ENCODE measurements around the gene SYNJ1.
"Not testable (repeated sequence)": the region's sequence is repeated elsewhere in the genome, so short reads cannot be mapped to it uniquely, and the experiment has no call there.

Gene SYNJ1

GRCh38 chr21:32612999-32613337 is 114.8 kb downstream of the SYNJ1 start:
- H3K4me3 ChIP-seq (ENCODE audit: low read length): peak overlapping the region; percentile 87
- DNase-seq (ENCODE audit: low read depth): no peak

GRCh38 chr21:32612075-32612998 is 115.5 kb downstream of the SYNJ1 start, which contains the start of gene CFAP298:
Gene CFAP298, minus strand, starts transcription at chr21:32612377. Its CDS starts 134 bp downstream, at chr21:32612243.
- peak within 1 kb of the TSS; percentile 87 for H3K4me3 ChIP-seq (ENCODE audit: low read length)
- no peak for TF ChIP-seq CTCF (IDR thresholded peaks at IDR 0.05; ENCODE audit: insufficient read depth, low read depth, low read length, missing control alignments)
- DNase-seq (ENCODE audit: low read depth): peak; percentile 95

More at GRCh38 chr21:32612999-32613337, 114.8 kb downstream of the SYNJ1 start:
- no peak for TF ChIP-seq CTCF (IDR thresholded peaks at IDR 0.05; ENCODE audit: insufficient read depth, low read depth, low read length, missing control alignments)

GRCh38 chr21:32611471-32611997 is 116.3 kb downstream of the SYNJ1 start:
- peak overlapping the region; percentile 87 for H3K4me3 ChIP-seq (ENCODE audit: low read length)
- TF ChIP-seq CTCF (IDR thresholded peaks at IDR 0.05; ENCODE audit: insufficient read depth, low read depth, low read length, missing control alignments): no peak
- DNase-seq (ENCODE audit: low read depth): peak; percentile 49

GRCh38 chr21:32610940-32611339 is 116.9 kb downstream of the SYNJ1 start:
- H3K4me3 ChIP-seq (ENCODE audit: low read length): peak overlapping the region; percentile 87
- DNase-seq (ENCODE audit: low read depth): not testable (repeated sequence)

- TF ChIP-seq CTCF (IDR thresholded peaks at IDR 0.05; ENCODE audit: insufficient read depth, low read depth, low read length, missing control alignments): no peak
- H3K4me3 ChIP-seq (ENCODE audit: low read length): no peak overlapping the region
- no peak for DNase-seq (ENCODE audit: low read depth)
Measured at GRCh38 chr21:32608851-32609250, 119.0 kb downstream of the SYNJ1 start.

GRCh38 chr21:32605469-32605868 is 122.3 kb downstream of the SYNJ1 start:
- no peak overlapping the region for H3K4me3 ChIP-seq (ENCODE audit: low read length)
- TF ChIP-seq CTCF (IDR thresholded peaks at IDR 0.05; ENCODE audit: insufficient read depth, low read depth, low read length, missing control alignments): no peak
- DNase-seq (ENCODE audit: low read depth): no peak

- no peak for TF ChIP-seq CTCF (IDR thresholded peaks at IDR 0.05; ENCODE audit: insufficient read depth, low read depth, low read length, missing control alignments)
- no peak overlapping the region for H3K4me3 ChIP-seq (ENCODE audit: low read length)
- DNase-seq (ENCODE audit: low read depth): no peak
Measured at GRCh38 chr21:32604464-32604863, 123.3 kb downstream of the SYNJ1 start.
